ENCODE data around the gene ZNF668. TPM values are rescaled to one million over a fixed set of nuclear protein-coding genes. Genes with fewer than 3 reads are reported as not detected.

ZNF668 gene
- total RNA-seq, 8 experiments from 2014 or later = 7.5 to 17.6 (median 9.1) TPM

GRCh38 chr16:31082368-31083045 lies 8.5 kb upstream of the ZNF668 start:
- Histone ChIP-seq H3K4me1 (replicated peaks in 1 of 2) (no peaks in the 10 kb centered on the region), H3K4me3 (no peak overlapping the region), H3K27ac (no peak overlapping the region)
- in situ Hi-C loops (cut with MboI; ENCODE audit: low pct_unique_long_range_greater_than_20kb in 2 of 9, low sequenced_read_pairs in 9 of 9, unreplicated experiment in 9 of 9) = no loop called here
- ATAC-seq (replicated peaks in 6 of 8) = no peak
- 0 to 100% (median 82%) methylated on average over 1 to 7 of the region's 14 CpGs; no CpG with 5 or more reads in 3 of the 10 experiments for WGBS, 10 experiments

GRCh38 chr16:31081428-31082351 lies 7.7 kb upstream of the ZNF668 start:
- in situ Hi-C loops (cut with MboI; ENCODE audit: low pct_unique_long_range_greater_than_20kb in 2 of 9, low sequenced_read_pairs in 9 of 9, unreplicated experiment in 9 of 9) = no loop called here
- WGBS, 10 experiments = 60 to 100% (median 84%) methylated on average over 2 to 5 of the region's 26 CpGs; no CpG with 5 or more reads in 3 of the 10 experiments
- Histone ChIP-seq H3K4me1 (replicated peaks in 1 of 2) (no peaks in the 10 kb centered on the region), H3K27ac (no peak overlapping the region), H3K4me3 (no peak overlapping the region)
- no peak for ATAC-seq (replicated peaks in 6 of 8)

- in situ Hi-C loops (cut with MboI; ENCODE audit: low pct_unique_long_range_greater_than_20kb in 2 of 9, low sequenced_read_pairs in 9 of 9, unreplicated experiment in 9 of 9) = no loop called here
- 40 to 100% (median 94%) methylated on average over 1 to 5 of the region's 13 CpGs; no CpG with 5 or more reads in 4 of the 10 experiments for WGBS, 10 experiments
- H3K27ac ChIP-seq = no peak overlapping the region
- H3K4me1 ChIP-seq (replicated peaks in 1 of 2) = no peaks in the 10 kb centered on the region
- H3K4me3 ChIP-seq = no peak overlapping the region
- no peak for ATAC-seq (replicated peaks in 6 of 8)
Observed at GRCh38 chr16:31080756-31081419, 6.8 kb upstream of the ZNF668 start.

- Histone ChIP-seq H3K4me1 (replicated peaks in 1 of 2) (peaks cover 2% of the 10 kb centered on the region in 2 donors), H3K27ac (no peak overlapping the region), H3K4me3 (no peak overlapping the region)
- 80 to 100% (median 96%) methylated on average over 2 to 7 of the region's 40 CpGs; no CpG with 5 or more reads in 6 of the 10 experiments for WGBS, 10 experiments
- no peak for ATAC-seq (replicated peaks in 6 of 8)
- in situ Hi-C loops (cut with MboI; ENCODE audit: low pct_unique_long_range_greater_than_20kb in 2 of 9, low sequenced_read_pairs in 9 of 9, unreplicated experiment in 9 of 9) = no loop called here
Observed at GRCh38 chr16:31080035-31080629, 6.1 kb upstream of the ZNF668 start.

- Histone ChIP-seq H3K4me1 (replicated peaks in 1 of 2) (peaks cover 3 to 4% of the 10 kb centered on the region in 2 donors), H3K4me3 (no peak overlapping the region), H3K27ac (no peak overlapping the region)
- 83 to 95% methylated on average over 2 to 3 of the region's 13 CpGs; no CpG with 5 or more reads in 8 of the 10 experiments for WGBS, 10 experiments
- no peak for ATAC-seq (replicated peaks in 6 of 8)
- in situ Hi-C loops (cut with MboI; ENCODE audit: low pct_unique_long_range_greater_than_20kb in 2 of 9, low sequenced_read_pairs in 9 of 9, unreplicated experiment in 9 of 9) = no loop called here
Observed at GRCh38 chr16:31079342-31079944, 5.4 kb upstream of the ZNF668 start.

- 80 to 100% (median 92%) methylated on average over 2 to 8 of the region's 15 CpGs; no CpG with 5 or more reads in 3 of the 10 experiments for WGBS, 10 experiments
- H3K27ac ChIP-seq = no peak overlapping the region
- H3K4me1 ChIP-seq (replicated peaks in 1 of 2) = peaks cover 3 to 4% of the 10 kb centered on the region in 2 donors
- in situ Hi-C loops (cut with MboI; ENCODE audit: low pct_unique_long_range_greater_than_20kb in 2 of 9, low sequenced_read_pairs in 9 of 9, unreplicated experiment in 9 of 9) = no loop called here
- ATAC-seq (replicated peaks in 6 of 8) = no peak
- no peak overlapping the region for H3K4me3 ChIP-seq
Observed at GRCh38 chr16:31078597-31079341, 4.7 kb upstream of the ZNF668 start.

- no peak for ATAC-seq (replicated peaks in 6 of 8)
- Histone ChIP-seq H3K4me3 (no peak overlapping the region), H3K27ac (no peak overlapping the region), H3K4me1 (replicated peaks in 1 of 2) (peaks cover 3 to 4% of the 10 kb centered on the region in 2 donors)
- in situ Hi-C loops (cut with MboI; ENCODE audit: low pct_unique_long_range_greater_than_20kb in 2 of 9, low sequenced_read_pairs in 9 of 9, unreplicated experiment in 9 of 9) = no loop called here
- WGBS, 10 experiments = 83 to 100% (median 88%) methylated on average over 2 to 9 of the region's 30 CpGs; no CpG with 5 or more reads in 5 of the 10 experiments
Observed at GRCh38 chr16:31077592-31078396, 3.8 kb upstream of the ZNF668 start.

GRCh38 chr16:31077024-31077423 lies 3.0 kb upstream of the ZNF668 start:
- Histone ChIP-seq H3K27ac (no peak overlapping the region), H3K4me1 (replicated peaks in 1 of 2) (peaks cover 4% of the 10 kb centered on the region in 2 donors), H3K4me3 (no peak overlapping the region)
- in situ Hi-C loops (cut with MboI; ENCODE audit: low pct_unique_long_range_greater_than_20kb in 2 of 9, low sequenced_read_pairs in 9 of 9, unreplicated experiment in 9 of 9) = no loop called here
- ATAC-seq (replicated peaks in 6 of 8) = no peak
- WGBS, 10 experiments = 93 to 100% (median 100%) methylated on average over 1 to 3 of the region's 13 CpGs; no CpG with 5 or more reads in 7 of the 10 experiments

GRCh38 chr16:31076319-31076718 lies 2.3 kb upstream of the ZNF668 start:
- Histone ChIP-seq H3K4me1 (replicated peaks in 1 of 2) (peaks cover 4 to 8% of the 10 kb centered on the region in 2 donors), H3K4me3 (no peak overlapping the region), H3K27ac (no peak overlapping the region)
- in situ Hi-C loops (cut with MboI; ENCODE audit: low pct_unique_long_range_greater_than_20kb in 2 of 9, low sequenced_read_pairs in 9 of 9, unreplicated experiment in 9 of 9) = no loop called here
- 42 to 67% (median 60%) methylated on average over 1 to 8 of the region's 16 CpGs; no CpG with 5 or more reads in 7 of the 10 experiments for WGBS, 10 experiments
- ATAC-seq (replicated peaks in 6 of 8) = no peak

GRCh38 chr16:31074814-31075183 lies 759 bp upstream of the ZNF668 start:
- peak overlapping the region; percentile 63 to 99 (median 81) for H3K4me3 ChIP-seq
- 0 to 13% (median 0%) methylated on average over 1 to 7 of the region's 7 CpGs for WGBS, 10 experiments
- peak overlapping the region; percentile 92 to 96 for H3K27ac ChIP-seq
- in situ Hi-C loops (cut with MboI; ENCODE audit: low pct_unique_long_range_greater_than_20kb in 2 of 9, low sequenced_read_pairs in 9 of 9, unreplicated experiment in 9 of 9) = no loop called here
- no peak for ATAC-seq (replicated peaks in 6 of 8)
- peaks cover 4 to 8% of the 10 kb centered on the region in 2 donors for H3K4me1 ChIP-seq (replicated peaks in 1 of 2)

Measured in motor neuron (in vitro differentiated cells).